ENCODE results near the gene DNAJB7.
A peak's percentile ranks its signal among the peaks of the same experiment; 100 is the strongest.
"Not testable (repeated sequence)": the region's sequence is repeated elsewhere in the genome, so short reads cannot be mapped to it uniquely, and the experiment has no call there.

DNAJB7 gene

DNA sequence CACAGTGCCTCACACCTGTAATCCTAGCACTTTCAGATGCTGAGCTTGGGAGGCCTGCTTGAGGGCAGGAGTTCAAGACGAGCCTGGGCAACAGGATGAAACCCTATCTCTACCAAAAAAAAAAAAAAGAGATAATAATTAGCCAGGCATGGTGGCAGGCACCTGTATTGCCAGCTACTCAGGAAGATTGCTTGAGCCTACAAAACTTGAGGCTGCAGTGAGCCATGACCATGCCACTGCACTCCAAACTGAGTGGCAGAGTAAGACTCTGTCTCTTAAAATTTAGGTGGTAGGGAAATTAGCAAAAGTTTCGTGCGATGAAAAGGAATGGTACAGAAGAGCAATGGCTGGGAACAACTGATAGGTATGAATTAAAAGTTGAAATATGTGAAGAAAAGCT lies 23.4 kb downstream of the DNAJB7 start:
- DNase-seq: no peak

DNA sequence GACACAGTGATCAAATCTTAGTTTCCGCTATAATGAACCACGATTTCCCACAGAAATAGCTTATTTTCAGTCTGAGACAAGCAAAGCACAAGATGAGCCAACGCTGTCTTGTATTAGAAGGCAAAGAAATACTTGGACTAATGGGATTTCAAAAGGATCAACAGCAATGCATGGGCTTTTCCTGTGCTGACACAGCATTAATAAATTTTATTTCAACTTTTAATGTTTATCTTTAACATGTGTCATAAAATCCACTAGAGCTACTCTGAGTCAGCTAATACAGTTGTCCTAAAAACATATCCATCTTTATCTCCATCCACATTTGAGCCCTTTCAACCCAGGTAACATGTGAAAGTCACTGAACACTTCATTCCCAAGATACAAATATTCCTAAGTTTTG lies 27.3 kb downstream of the DNAJB7 start:
- no peak for DNase-seq

DNA sequence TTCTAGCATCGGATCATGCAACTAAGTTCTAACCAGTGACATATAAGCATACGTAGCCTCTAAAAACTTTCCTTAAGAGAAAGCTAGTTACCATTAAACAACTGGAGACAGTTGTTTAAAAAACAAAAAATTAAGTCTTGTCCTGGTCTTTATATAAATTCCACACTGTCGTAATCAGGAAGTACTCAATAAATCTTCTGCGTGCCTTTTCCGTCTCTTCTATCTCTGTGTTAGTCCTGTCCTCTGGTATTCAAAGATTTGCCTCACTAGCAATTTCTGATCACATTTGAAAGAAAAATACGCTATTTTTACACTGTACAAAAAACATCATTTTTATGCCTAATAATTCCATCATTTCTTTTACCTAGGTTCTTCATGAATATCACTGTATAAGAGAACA lies 32.8 kb downstream of the DNAJB7 start:
- DNase-seq: no peak

DNA sequence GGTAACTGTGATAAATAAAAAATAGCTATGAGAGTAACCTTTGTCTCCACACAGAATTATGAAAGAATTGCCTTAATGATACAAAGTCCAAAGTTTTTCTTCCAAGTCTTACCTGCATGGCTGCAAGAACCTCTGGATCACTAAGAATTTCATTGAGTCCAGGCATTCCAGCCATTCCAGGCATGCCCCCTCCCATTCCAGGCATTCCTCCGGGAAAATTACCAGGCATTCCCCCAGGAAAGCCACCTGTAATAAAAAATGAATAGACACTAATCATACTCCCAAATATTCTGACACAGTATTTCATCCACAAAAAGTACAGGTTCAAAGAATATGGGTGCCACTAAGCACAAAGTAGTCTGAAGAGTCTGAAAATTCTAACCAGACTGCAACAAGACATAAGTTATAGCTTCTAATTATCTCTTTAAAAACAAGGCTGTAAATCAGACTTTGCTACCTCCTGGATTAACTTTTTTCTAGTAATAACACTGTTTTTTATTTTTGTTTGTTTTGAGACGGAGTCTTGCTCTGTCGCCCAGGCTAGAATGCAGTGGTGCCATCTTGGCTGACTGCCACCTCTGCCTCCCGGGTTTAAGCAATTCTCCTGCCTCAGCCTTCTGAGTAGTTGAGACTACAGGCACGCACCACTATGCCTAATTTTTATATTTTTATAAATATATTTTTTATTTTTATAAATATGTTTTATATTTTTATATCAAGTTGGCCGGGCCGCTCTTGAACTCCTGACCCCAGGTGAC lies 34.8 kb downstream of the DNAJB7 start:
- no peak for DNase-seq

DNA sequence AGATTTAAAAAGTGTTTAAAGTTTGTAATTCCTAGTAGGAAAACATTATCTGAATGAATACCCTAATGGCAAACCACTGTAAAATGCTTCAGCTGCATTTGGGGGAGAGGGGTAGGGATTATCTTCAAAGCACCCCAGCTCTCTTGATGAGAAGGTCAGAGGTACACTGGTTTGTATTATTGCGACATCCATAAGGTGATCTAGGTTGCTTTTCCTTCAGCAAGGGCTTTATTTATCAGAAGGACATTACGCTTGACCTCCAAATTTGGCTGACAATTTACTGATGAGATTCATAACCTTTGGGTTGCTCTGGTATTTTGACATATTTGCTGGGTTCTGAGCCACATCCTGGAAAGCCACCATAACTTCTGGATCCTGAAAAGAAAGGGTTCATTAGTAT lies 35.6 kb downstream of the DNAJB7 start:
- not testable (repeated sequence) for DNase-seq

DNA sequence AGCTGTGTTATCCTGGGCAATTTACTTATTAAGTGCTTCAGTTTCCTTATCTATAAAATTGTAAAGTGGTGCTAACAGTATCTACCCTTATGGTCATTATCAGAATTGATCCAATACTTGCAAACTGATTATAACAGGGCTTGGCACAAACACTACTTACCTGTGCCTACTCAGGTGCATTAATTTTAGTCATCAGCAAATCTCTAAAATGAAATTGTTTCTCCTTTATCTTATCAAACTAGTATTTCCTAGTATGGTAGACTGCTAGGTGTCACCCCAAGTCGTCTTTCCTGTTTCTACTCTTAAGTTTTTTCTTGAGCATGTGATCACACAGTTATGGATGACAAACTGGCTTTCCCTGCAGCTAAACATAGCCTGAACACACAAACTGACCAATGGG lies 38.5 kb downstream of the DNAJB7 start:
- no peak for DNase-seq

DNA sequence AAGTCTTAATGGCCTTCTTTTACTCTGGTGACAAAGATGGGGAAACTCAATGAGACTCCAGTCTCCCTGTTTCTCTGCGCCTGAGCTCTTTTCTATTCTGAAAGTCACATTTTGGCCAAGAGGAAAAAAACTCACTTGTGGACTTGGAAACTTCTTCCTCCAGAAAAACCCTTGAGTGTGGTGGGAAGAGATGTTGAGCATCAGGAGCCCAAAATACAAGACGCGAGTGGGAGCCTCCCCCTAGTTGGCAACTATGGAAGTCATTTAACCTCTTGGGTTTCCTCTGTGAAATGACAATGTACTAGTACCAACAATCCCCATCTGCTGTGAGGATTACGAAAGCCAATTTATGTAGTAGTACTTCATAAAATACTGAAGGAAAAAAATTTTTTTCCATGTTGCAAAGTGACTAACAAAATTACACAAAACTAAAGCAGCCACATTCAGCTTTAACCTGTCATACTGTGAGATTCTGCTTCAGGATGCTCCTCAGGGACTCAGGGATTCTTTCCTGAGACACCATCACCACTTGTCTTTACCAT lies 42.2 kb downstream of the DNAJB7 start:
- no peak for DNase-seq

DNA sequence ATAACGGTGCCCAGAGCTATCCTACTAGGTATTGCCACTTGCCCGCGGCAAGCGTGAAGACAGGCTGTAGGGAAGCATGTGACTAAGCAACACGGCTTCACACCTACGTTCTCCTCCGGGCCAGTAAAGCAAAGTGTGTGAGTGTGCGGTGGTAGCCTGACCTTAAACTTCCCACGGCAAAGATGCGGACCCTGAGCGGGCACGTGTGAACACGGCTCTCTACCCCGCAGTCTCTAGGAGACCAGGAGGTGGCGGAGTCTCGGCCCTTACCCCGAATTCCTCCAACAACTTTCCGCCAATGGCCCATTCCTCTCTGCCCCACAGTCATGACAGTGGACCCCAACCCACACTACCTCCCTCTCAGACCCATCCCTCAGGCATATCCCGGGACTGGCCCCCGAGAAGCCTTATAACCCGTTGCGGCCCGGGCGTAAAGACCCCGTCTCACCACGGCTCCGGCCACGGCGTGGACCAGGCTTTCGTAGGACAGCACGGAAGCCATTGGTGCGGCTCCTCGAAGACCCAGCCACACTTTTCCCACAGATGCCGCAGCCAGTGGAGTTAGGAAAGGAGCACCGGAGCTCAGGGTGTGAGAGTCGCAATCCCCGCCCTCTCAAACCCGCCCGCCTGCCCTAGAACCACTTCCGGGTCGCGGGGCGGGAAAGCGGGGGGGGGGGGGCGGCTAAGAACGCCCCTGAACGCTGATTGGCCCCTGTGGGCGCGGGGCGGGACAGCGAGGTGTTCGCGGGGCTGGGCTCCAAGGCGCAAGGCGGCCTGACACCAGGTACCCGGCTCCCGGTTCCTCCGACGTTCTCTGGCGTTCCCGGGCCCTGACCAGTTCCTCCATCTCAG lies 42.9 kb downstream of the DNAJB7 start, which contains the start of gene SLC25A17:
TSS of gene SLC25A17 (minus strand) at position 600 of the 852 bp plus-strand sequence. CDS start at position 502, 98 bp downstream.
- DNase-seq: peak; percentile 48

DNA sequence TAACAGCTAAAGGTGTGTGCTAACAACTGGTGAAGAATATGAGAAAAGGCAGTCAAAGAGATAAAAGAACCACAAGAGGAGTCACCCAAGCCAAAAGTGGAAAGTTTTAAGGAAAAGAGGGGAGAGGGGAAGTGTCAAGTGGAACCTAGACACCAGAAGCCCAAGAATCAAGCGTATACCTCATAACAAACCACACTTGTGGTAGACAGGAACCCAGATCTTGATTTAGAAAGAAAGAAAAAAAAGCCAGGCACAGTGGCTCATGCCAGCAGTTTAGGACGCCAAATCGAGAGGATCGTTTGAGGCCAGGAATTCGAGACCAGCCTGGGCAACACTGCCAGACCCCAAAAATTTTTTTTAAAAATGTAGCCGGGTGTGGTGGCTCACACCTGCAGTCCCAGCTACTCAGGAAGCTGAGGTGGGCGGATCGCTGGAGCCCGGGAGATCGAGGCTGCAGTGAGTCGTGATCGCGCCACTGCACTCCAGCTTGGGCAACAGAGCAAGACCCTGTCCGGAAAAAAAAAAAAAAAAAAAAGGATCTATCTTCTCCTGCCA lies 43.6 kb downstream of the DNAJB7 start:
- no peak for DNase-seq

DNA sequence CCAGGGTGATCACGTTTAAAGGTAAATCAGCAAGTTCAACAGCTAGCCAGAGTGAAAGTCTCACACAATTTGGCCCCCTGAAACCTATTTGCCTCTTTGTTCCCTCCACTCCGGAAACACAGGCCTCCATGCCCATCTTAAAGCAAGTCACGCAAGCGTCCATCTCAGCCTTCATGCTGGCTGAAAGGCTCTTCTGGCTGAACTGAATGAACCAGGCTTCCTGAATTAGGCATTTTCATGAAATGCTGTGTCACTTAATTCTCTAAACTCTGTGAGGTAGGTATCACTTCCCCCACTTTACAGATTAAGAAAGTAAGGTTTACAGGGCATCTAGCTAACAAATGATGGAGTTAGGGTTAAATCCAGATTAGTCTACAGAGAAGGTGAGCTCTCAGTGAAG lies 44.2 kb downstream of the DNAJB7 start:
- no peak for DNase-seq

DNA sequence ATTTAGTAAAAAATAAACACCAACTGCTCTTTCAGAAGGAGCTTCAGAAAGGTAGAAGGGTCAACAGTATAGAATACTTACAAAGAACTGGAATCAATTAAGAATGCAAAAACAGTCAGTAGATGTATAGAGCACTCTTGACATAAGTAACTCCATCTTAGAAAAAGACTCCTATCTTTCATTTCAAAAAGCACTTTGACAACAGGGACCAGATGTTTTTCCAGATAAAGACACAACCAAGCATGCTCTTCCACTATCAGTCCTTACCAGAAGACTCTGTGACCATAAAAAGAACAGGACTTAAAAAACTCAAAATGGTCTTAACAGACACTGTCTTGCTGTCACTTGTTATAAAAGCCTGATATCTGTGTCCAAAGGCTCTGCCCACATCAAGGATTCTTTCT lies 48.0 kb downstream of the DNAJB7 start:
- no peak for DNase-seq
